GM23338 (cell line): Measurements from ENCODE around the gene GJC3. TPM values are rescaled to one million over a fixed set of nuclear protein-coding genes. Genes with fewer than 3 reads are reported as not detected.

ENCODE experiments used
- ATAC-seq: fragments of 200-7000 bp; cut with Tn5 transposase; 3 replicates; pipeline ENCODE4 v1.9.1; 2020
- DNase-seq: peaks from one replicate; pipeline ENCODE4 v3.0.0-alpha.2; 2015; ENCODE audit warnings: low spot score
- H2AFZ ChIP-seq: fragments of 200-600 bp; sonication (generic); 2 replicates; pipeline ENCODE4 v1.8.0; 2016; ENCODE audit warnings: antibody characterized with exemption, mild to moderate bottlenecking, moderate library complexity
- H3F3A ChIP-seq: fragments of 200-600 bp; sonication (generic); replicated peaks from 2 replicates; pipeline ENCODE4 v1.8.0; 2017; ENCODE audit warnings: antibody characterized with exemption, mixed run types, low read depth
- H3K27ac ChIP-seq: fragments of 200-600 bp; sonication (generic); 2 replicates; pipeline ENCODE4 v1.6.1; 2016; ENCODE audit warnings: low read depth
- H3K27me3 ChIP-seq: fragments of 200-600 bp; sonication (generic); 2 replicates; pipeline ENCODE4 v1.8.0; 2016; ENCODE audit warnings: mild to moderate bottlenecking, mixed run types, moderate library complexity; ENCODE audit not compliant: insufficient read depth
- H3K36me3 ChIP-seq: fragments of 200-600 bp; sonication (generic); 2 replicates; pipeline ENCODE4 v1.8.0; 2016; ENCODE audit warnings: mild to moderate bottlenecking; ENCODE audit not compliant: insufficient read depth
- H3K4me1 ChIP-seq: fragments of 200-600 bp; sonication (generic); 2 replicates; pipeline ENCODE4 v1.8.0; 2016; ENCODE audit warnings: mild to moderate bottlenecking, moderate library complexity; ENCODE audit not compliant: insufficient read depth
- H3K4me2 ChIP-seq: fragments of 200-600 bp; sonication (generic); 2 replicates; pipeline ENCODE4 v1.7.1; 2017; ENCODE audit warnings: mixed run types
- H3K4me3 ChIP-seq: fragments of 200-600 bp; sonication (generic); 2 replicates; pipeline ENCODE4 v1.6.1; 2016; ENCODE audit warnings: mixed run types
- H3K79me2 ChIP-seq: fragments of 200-600 bp; sonication (generic); replicated peaks from 2 replicates; pipeline ENCODE4 v1.8.0; 2017; ENCODE audit warnings: mild to moderate bottlenecking; ENCODE audit not compliant: insufficient read depth
- H3K9me2 ChIP-seq: fragments of 200-600 bp; sonication (generic); 2 replicates; pipeline ENCODE4 v1.8.0; 2017; ENCODE audit not compliant: insufficient read depth
- H4K20me1 ChIP-seq: fragments of 200-600 bp; sonication (generic); replicated peaks from 2 replicates; pipeline ENCODE4 v1.8.0; 2017; ENCODE audit warnings: mild to moderate bottlenecking; ENCODE audit not compliant: insufficient read depth
- H3K27ac Mint-ChIP-seq: 2 replicates; pipeline ENCODE4 v1.8.0; 2020; ENCODE audit warnings: inconsistent platforms, mild to moderate bottlenecking, moderate library complexity, mixed read lengths
- H3K27me3 Mint-ChIP-seq: 3 replicates; pipeline ENCODE4 v1.8.0; 2022; ENCODE audit warnings: low read depth, mild to moderate bottlenecking, moderate library complexity, mixed read lengths, inconsistent platforms; ENCODE audit not compliant: insufficient read depth, poor library complexity
- H3K36me3 Mint-ChIP-seq: 3 replicates; pipeline ENCODE4 v1.8.0; 2021; ENCODE audit warnings: low read depth, mild to moderate bottlenecking, inconsistent platforms, moderate library complexity, mixed read lengths
- H3K4me1 Mint-ChIP-seq: 3 replicates; pipeline ENCODE4 v1.8.0; 2020; ENCODE audit warnings: mild to moderate bottlenecking, inconsistent platforms, mixed read lengths
- H3K4me3 Mint-ChIP-seq: 3 replicates; pipeline ENCODE4 v1.8.0; 2021; ENCODE audit warnings: moderate library complexity, mild to moderate bottlenecking, inconsistent platforms, mixed read lengths
- H3K9me3 Mint-ChIP-seq: 3 replicates; pipeline ENCODE4 v1.8.0; 2020; ENCODE audit warnings: moderate library complexity, mild to moderate bottlenecking, inconsistent platforms, mixed read lengths
- CREB1 ChIP-seq: fragments of 250-450 bp; sonication (Bioruptor Pico); IDR thresholded peaks from 2 replicates; pipeline ENCODE4 v1.5.0; 2020; ENCODE audit warnings: low read depth, mild to moderate bottlenecking, moderate library complexity
- CTCF ChIP-seq, 2 experiments: fragments of 200-600 bp in 1 of 2; sonication (generic) in 1 of 2; conservative IDR thresholded peaks; 2 replicates each; pipeline versions ENCODE4 v1.5.1 to v1.6.1; 2016 to 2017; ENCODE audit warnings: antibody characterized with exemption in 2 of 2, low read depth in 2 of 2, mild to moderate bottlenecking in 2 of 2, moderate library complexity in 1 of 2
- ETS1 ChIP-seq: IDR thresholded peaks from 2 replicates; pipeline ENCODE4 v1.6.1; 2016; ENCODE audit warnings: antibody characterized with exemption
- EZH2 ChIP-seq: fragments of 200-600 bp; sonication (generic); IDR thresholded peaks from one replicate; pipeline ENCODE4 v1.8.0; 2017; ENCODE audit warnings: antibody characterized with exemption, mild to moderate bottlenecking, low read depth; ENCODE audit not compliant: unreplicated experiment
- JUNB ChIP-seq: IDR thresholded peaks from one replicate; pipeline ENCODE4 v1.6.1; 2016; ENCODE audit warnings: antibody characterized with exemption; ENCODE audit not compliant: unreplicated experiment
- NANOG ChIP-seq: IDR thresholded peaks from 2 replicates; pipeline ENCODE4 v1.6.1; 2016; ENCODE audit warnings: antibody characterized with exemption, borderline replicate concordance
- REST ChIP-seq: IDR thresholded peaks from one replicate; pipeline ENCODE4 v1.6.1; 2018; ENCODE audit warnings: antibody characterized with exemption; ENCODE audit not compliant: unreplicated experiment
- STAT1 ChIP-seq: IDR thresholded peaks from one replicate; pipeline ENCODE4 v1.6.1; 2016; ENCODE audit warnings: antibody characterized with exemption; ENCODE audit not compliant: unreplicated experiment
- ZNF114 ChIP-seq: fragments of 250-450 bp; sonication (Bioruptor Pico); IDR thresholded peaks from 2 replicates; pipeline ENCODE4 v1.5.0; 2020; ENCODE audit warnings: mild to moderate bottlenecking, moderate library complexity
- ZNF331 ChIP-seq: fragments of 250-450 bp; sonication (Bioruptor Pico); IDR thresholded peaks from 2 replicates; pipeline ENCODE4 v1.5.0; 2020; ENCODE audit warnings: low read depth, mild to moderate bottlenecking, moderate library complexity
- polyA plus RNA-seq: library from polyadenylated mRNA; unstranded; fragments of >200 nt; fragmentation: Nextera tagmentation; extraction: Ambion mirVana; gene quantifications from 2 replicates; pipeline ENCODE4 v1.2.1, GENCODE V29; 2016
- total RNA-seq: library from RNA; depleted of rRNA; stranded (reverse); fragments of >200 nt; shearing (Covaris generic); gene quantifications from 2 replicates; pipeline ENCODE4 v1.2.3, GENCODE V29; 2014

The GJC3 gene
- total and polyA plus RNA-seq, 2 experiments from 2014 or later: 0.56 to 3.1 TPM

GRCh38 chr7:99927536-99927935, 1.9 kb downstream of the GJC3 start:
- Histone ChIP-seq H3K9me2 (peaks cover 30% of the 10 kb centered on the region), H3F3A (no peaks in the 10 kb centered on the region), H4K20me1 (no peaks in the 10 kb centered on the region), H3K4me3 (no peak overlapping the region), H3K36me3 (no peaks in the 10 kb centered on the region), H2AFZ (no peak overlapping the region), H3K4me1 (peaks cover 9% of the 10 kb centered on the region), H3K79me2 (no peaks in the 10 kb centered on the region), H3K27ac (no peak overlapping the region), H3K4me2 (no peak overlapping the region), H3K27me3 (no peaks in the 10 kb centered on the region)
- DNase-seq: no peak
- Mint-ChIP-seq H3K4me1 (peaks cover 25% of the 10 kb centered on the region), H3K9me3 (peaks cover 3% of the 10 kb centered on the region; the same call in 1 of the 3 replicates), H3K27me3 (peaks cover 10% of the 10 kb centered on the region), H3K36me3 (peaks cover 11% of the 10 kb centered on the region), H3K27ac (no peak overlapping the region), H3K4me3 (no peak overlapping the region)
- TF ChIP-seq ZNF114 (CRISPR knock-in tag) (no peak), ZNF331 (CRISPR knock-in tag) (no peak), NANOG (no peak), JUNB (no peak), EZH2 (no peak), ETS1 (no peak), CREB1 (no peak)
- no peak for ATAC-seq

- Histone ChIP-seq H3K4me2 (no peak overlapping the region), H2AFZ (peak overlapping the region; percentile 70; the same call in 1 of the 2 replicates), H4K20me1 (no peaks in the 10 kb centered on the region), H3K79me2 (no peaks in the 10 kb centered on the region), H3K36me3 (no peaks in the 10 kb centered on the region), H3F3A (no peaks in the 10 kb centered on the region), H3K4me1 (peaks cover 9% of the 10 kb centered on the region), H3K27ac (no peak overlapping the region), H3K9me2 (peaks cover 22% of the 10 kb centered on the region), H3K4me3 (no peak overlapping the region), H3K27me3 (no peaks in the 10 kb centered on the region)
- DNase-seq (no peak), ATAC-seq (no peak)
- H3K27ac Mint-ChIP-seq: no peak overlapping the region
- TF ChIP-seq CREB1: no peak
- TF ChIP-seq ETS1: no peak
- TF ChIP-seq ZNF114 (CRISPR knock-in tag): no peak
- no peak for TF ChIP-seq CTCF (conservative IDR thresholded peaks at IDR 0.05; ENCODE audit: low read depth in 2 of 2)
- no peak for TF ChIP-seq JUNB
- TF ChIP-seq REST: no peak
- TF ChIP-seq EZH2: no peak
- TF ChIP-seq STAT1: no peak
- peaks cover 14% of the 10 kb centered on the region for H3K9me3 Mint-ChIP-seq
- peaks cover 25% of the 10 kb centered on the region for H3K4me1 Mint-ChIP-seq
- peaks cover 21% of the 10 kb centered on the region for H3K36me3 Mint-ChIP-seq
- H3K4me3 Mint-ChIP-seq: no peak overlapping the region
- H3K27me3 Mint-ChIP-seq: peaks cover 7% of the 10 kb centered on the region
Measured at GRCh38 chr7:99926321-99926720, 3.1 kb downstream of the GJC3 start.
